Esophagus squamous epithelium (tissue), 4 donors: ENCODE data around the gene TAF10.

Source experiments
- POLR2A ChIP-seq, 4 donors: fragments of 450-650 bp; IDR thresholded peaks; one replicate each; pipeline ENCODE4 v1.6.1; 2017; ENCODE audit warnings: antibody characterized with exemption in 4 of 4, mild to moderate bottlenecking in 4 of 4, moderate library complexity in 3 of 4
- TF ChIP-seq, protein P1 (sequence below), 6 experiments: fragments of 450-650 bp in 4 of 6; fragments of 200-600 bp in 2 of 6; sonication (generic) in 2 of 6; IDR thresholded peaks; one replicate each; pipeline ENCODE4 v1.5.1; 2016 to 2019; ENCODE audit warnings: antibody characterized with exemption in 6 of 6, mild to moderate bottlenecking in 4 of 6, moderate library complexity in 4 of 6

DNA sequence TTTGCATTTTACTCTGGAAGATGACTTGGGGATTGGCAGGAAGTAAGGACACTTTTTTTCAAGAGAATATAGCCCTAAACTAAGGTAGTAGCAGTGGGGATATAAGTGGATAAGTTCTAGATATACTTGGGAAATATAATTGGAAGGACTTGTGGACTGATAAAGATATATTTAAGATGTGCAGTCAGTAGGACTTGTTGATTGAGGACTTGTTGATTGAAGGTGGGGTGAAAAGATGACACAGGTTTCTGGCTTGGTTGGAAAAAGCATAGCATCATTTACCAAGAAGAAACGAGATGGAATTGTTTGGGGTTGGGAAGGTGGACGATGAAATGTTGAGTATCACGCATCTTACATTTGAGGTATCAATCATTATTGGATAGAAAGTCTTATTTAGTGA, 1.5 kb upstream of the TAF10 start:
- TF ChIP-seq, protein P1, sequence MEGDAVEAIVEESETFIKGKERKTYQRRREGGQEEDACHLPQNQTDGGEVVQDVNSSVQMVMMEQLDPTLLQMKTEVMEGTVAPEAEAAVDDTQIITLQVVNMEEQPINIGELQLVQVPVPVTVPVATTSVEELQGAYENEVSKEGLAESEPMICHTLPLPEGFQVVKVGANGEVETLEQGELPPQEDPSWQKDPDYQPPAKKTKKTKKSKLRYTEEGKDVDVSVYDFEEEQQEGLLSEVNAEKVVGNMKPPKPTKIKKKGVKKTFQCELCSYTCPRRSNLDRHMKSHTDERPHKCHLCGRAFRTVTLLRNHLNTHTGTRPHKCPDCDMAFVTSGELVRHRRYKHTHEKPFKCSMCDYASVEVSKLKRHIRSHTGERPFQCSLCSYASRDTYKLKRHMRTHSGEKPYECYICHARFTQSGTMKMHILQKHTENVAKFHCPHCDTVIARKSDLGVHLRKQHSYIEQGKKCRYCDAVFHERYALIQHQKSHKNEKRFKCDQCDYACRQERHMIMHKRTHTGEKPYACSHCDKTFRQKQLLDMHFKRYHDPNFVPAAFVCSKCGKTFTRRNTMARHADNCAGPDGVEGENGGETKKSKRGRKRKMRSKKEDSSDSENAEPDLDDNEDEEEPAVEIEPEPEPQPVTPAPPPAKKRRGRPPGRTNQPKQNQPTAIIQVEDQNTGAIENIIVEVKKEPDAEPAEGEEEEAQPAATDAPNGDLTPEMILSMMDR (IDR thresholded peaks at IDR 0.05) = no peak
- no peak for TF ChIP-seq POLR2A (IDR thresholded peaks at IDR 0.05)
